ENCODE results near the gene TRPM6.
"Not testable (repeated sequence)": the region's sequence is repeated elsewhere in the genome, so short reads cannot be mapped to it uniquely, and the experiment has no call there.

GRCh38 chr9:74853024-74853423 is 34.7 kb downstream of the TRPM6 start:
- TF ChIP-seq POLR2AphosphoS5 (IDR thresholded peaks at IDR 0.05; ENCODE audit: low read depth, low read length); POU2F2 (IDR thresholded peaks at IDR 0.05; ENCODE audit: low read depth, low read length); POLR2A (IDR thresholded peaks at IDR 0.05; ENCODE audit: low read depth, low read length); TAF1 (IDR thresholded peaks at IDR 0.05; ENCODE audit: low read depth, low read length); PAX5 (IDR thresholded peaks at IDR 0.05; ENCODE audit: insufficient read depth, low read length, severe bottlenecking); SPI1 (IDR thresholded peaks at IDR 0.05; ENCODE audit: low read depth, low read length): not testable (repeated sequence)

Measured in GM12891 (cell line).